ENCODE data around the gene SPINK5.

SPINK5 gene

GRCh38 chr5:148151872-148152271, 88.1 kb downstream of the SPINK5 start:
- H3K4me3 ChIP-seq (ENCODE audit: low read depth, low read length) = no peak overlapping the region
- DNase-seq (ENCODE audit: low read depth) = no peak
- TF ChIP-seq CTCF (IDR thresholded peaks at IDR 0.05; ENCODE audit: low read depth, low read length) (no peak), MYC (IDR thresholded peaks at IDR 0.05; ENCODE audit: low read depth, low read length) (no peak), POLR2A (IDR thresholded peaks at IDR 0.05; ENCODE audit: extremely low read depth, insufficient read length) (no peak), MAX (IDR thresholded peaks at IDR 0.05; ENCODE audit: low read depth, low read length) (no peak)

- TF ChIP-seq MYC (IDR thresholded peaks at IDR 0.05; ENCODE audit: low read depth, low read length) (no peak), POLR2A (IDR thresholded peaks at IDR 0.05; ENCODE audit: extremely low read depth, insufficient read length) (no peak), MAX (IDR thresholded peaks at IDR 0.05; ENCODE audit: low read depth, low read length) (no peak), CTCF (IDR thresholded peaks at IDR 0.05; ENCODE audit: low read depth, low read length) (no peak)
- H3K4me3 ChIP-seq (ENCODE audit: low read depth, low read length) = no peak overlapping the region
- no peak for DNase-seq (ENCODE audit: low read depth)
These were observed 89.0 kb downstream of the SPINK5 start for GRCh38 chr5:148152781-148153180.

- TF ChIP-seq POLR2A (IDR thresholded peaks at IDR 0.05; ENCODE audit: extremely low read depth, insufficient read length) = no peak
- no peak for TF ChIP-seq MAX (IDR thresholded peaks at IDR 0.05; ENCODE audit: low read depth, low read length)
- no peak for TF ChIP-seq MYC (IDR thresholded peaks at IDR 0.05; ENCODE audit: low read depth, low read length)
- TF ChIP-seq CTCF (IDR thresholded peaks at IDR 0.05; ENCODE audit: low read depth, low read length) = no peak
- DNase-seq (ENCODE audit: low read depth) = no peak
- no peak overlapping the region for H3K4me3 ChIP-seq (ENCODE audit: low read depth, low read length)
These were observed 92.8 kb downstream of the SPINK5 start for GRCh38 chr5:148156609-148157008.

GRCh38 chr5:148162038-148162437, 98.3 kb downstream of the SPINK5 start:
- H3K4me3 ChIP-seq (ENCODE audit: low read depth, low read length) = no peak overlapping the region
- TF ChIP-seq CTCF (IDR thresholded peaks at IDR 0.05; ENCODE audit: low read depth, low read length) = no peak
- no peak for TF ChIP-seq MYC (IDR thresholded peaks at IDR 0.05; ENCODE audit: low read depth, low read length)
- TF ChIP-seq MAX (IDR thresholded peaks at IDR 0.05; ENCODE audit: low read depth, low read length) = no peak
- no peak for TF ChIP-seq POLR2A (IDR thresholded peaks at IDR 0.05; ENCODE audit: extremely low read depth, insufficient read length)
- no peak for DNase-seq (ENCODE audit: low read depth)

GRCh38 chr5:148163345-148163744, 99.6 kb downstream of the SPINK5 start:
- H3K4me3 ChIP-seq (ENCODE audit: low read depth, low read length) = no peak overlapping the region
- TF ChIP-seq MAX (IDR thresholded peaks at IDR 0.05; ENCODE audit: low read depth, low read length) = no peak
- no peak for TF ChIP-seq CTCF (IDR thresholded peaks at IDR 0.05; ENCODE audit: low read depth, low read length)
- TF ChIP-seq MYC (IDR thresholded peaks at IDR 0.05; ENCODE audit: low read depth, low read length) = no peak
- no peak for TF ChIP-seq POLR2A (IDR thresholded peaks at IDR 0.05; ENCODE audit: extremely low read depth, insufficient read length)

More at GRCh38 chr5:148163345-148163744, 99.6 kb downstream of the SPINK5 start:
- no peak for DNase-seq (ENCODE audit: low read depth)
